IPS-18a (cell line): ENCODE data around the gene ITIH4.

Source experiments
- H3K27ac ChIP-seq: one replicate; pipeline ENCODE4 v1.5.1; 2013; ENCODE audit warnings: low read length
- H3K27me3 ChIP-seq: one replicate; pipeline ENCODE4 v1.6.1; 2013; ENCODE audit warnings: mild to moderate bottlenecking, low read length; ENCODE audit not compliant: control insufficient read depth, insufficient read depth
- H3K36me3 ChIP-seq: one replicate; pipeline ENCODE4 v1.6.1; 2013; ENCODE audit warnings: low read depth, low read length; ENCODE audit not compliant: control insufficient read depth
- H3K4me1 ChIP-seq: one replicate; pipeline ENCODE4 v1.6.1; 2013; ENCODE audit warnings: low read depth, low read length; ENCODE audit not compliant: control insufficient read depth
- H3K4me3 ChIP-seq: one replicate; pipeline ENCODE4 v1.5.1; 2013; ENCODE audit warnings: low read length
- H3K9ac ChIP-seq: one replicate; pipeline ENCODE4 v1.6.1; 2013; ENCODE audit warnings: mild to moderate bottlenecking, low read length, moderate library complexity
- H3K9me3 ChIP-seq: one replicate; pipeline ENCODE4 v1.6.1; 2013; ENCODE audit warnings: low read depth, low read length; ENCODE audit not compliant: control insufficient read depth

ITIH4 gene

GRCh38 chr3:52830535-52831258, at the start of gene ITIH4:
Gene ITIH4 (minus strand): TSS chr3:52830672. CDS start chr3:52830642, 30 bp downstream.
- H3K27ac ChIP-seq = no peak within 1 kb of the TSS
- no peaks in the 10 kb centered on the region for H3K9me3 ChIP-seq
- H3K4me1 ChIP-seq = peaks cover 6% of the 10 kb centered on the region
- no peaks in the 10 kb centered on the region for H3K27me3 ChIP-seq
- H3K9ac ChIP-seq = no peak within 1 kb of the TSS
- H3K36me3 ChIP-seq = no peaks in the 10 kb centered on the region
- H3K4me3 ChIP-seq = no peak within 1 kb of the TSS

- Histone ChIP-seq H3K9ac (no peak overlapping the region), H3K27me3 (no peaks in the 10 kb centered on the region), H3K27ac (no peak overlapping the region), H3K4me3 (no peak overlapping the region), H3K4me1 (peaks cover 6% of the 10 kb centered on the region), H3K36me3 (no peaks in the 10 kb centered on the region), H3K9me3 (no peaks in the 10 kb centered on the region)
Measured at GRCh38 chr3:52880047-52880446, 49.6 kb upstream of the ITIH4 start.

GRCh38 chr3:52879581-52879980, 49.1 kb upstream of the ITIH4 start:
- Histone ChIP-seq H3K9ac (no peak overlapping the region), H3K36me3 (no peaks in the 10 kb centered on the region), H3K4me3 (no peak overlapping the region), H3K9me3 (no peaks in the 10 kb centered on the region), H3K4me1 (peaks cover 6% of the 10 kb centered on the region), H3K27me3 (no peaks in the 10 kb centered on the region), H3K27ac (no peak overlapping the region)

GRCh38 chr3:52879090-52879489, 48.6 kb upstream of the ITIH4 start:
- Histone ChIP-seq H3K9ac (no peak overlapping the region), H3K9me3 (no peaks in the 10 kb centered on the region), H3K4me3 (no peak overlapping the region), H3K27ac (no peak overlapping the region), H3K4me1 (peaks cover 6% of the 10 kb centered on the region), H3K36me3 (no peaks in the 10 kb centered on the region), H3K27me3 (no peaks in the 10 kb centered on the region)

GRCh38 chr3:52877085-52877484, 46.6 kb upstream of the ITIH4 start:
- Histone ChIP-seq H3K4me3 (no peak overlapping the region), H3K9me3 (no peaks in the 10 kb centered on the region), H3K27ac (no peak overlapping the region), H3K27me3 (no peaks in the 10 kb centered on the region), H3K4me1 (peaks cover 6% of the 10 kb centered on the region), H3K36me3 (no peaks in the 10 kb centered on the region), H3K9ac (no peak overlapping the region)

GRCh38 chr3:52874864-52875587, 44.6 kb upstream of the ITIH4 start:
- Histone ChIP-seq H3K9me3 (no peaks in the 10 kb centered on the region), H3K9ac (no peak overlapping the region), H3K36me3 (no peaks in the 10 kb centered on the region), H3K4me1 (peaks cover 6% of the 10 kb centered on the region), H3K4me3 (no peak overlapping the region), H3K27me3 (no peaks in the 10 kb centered on the region), H3K27ac (no peak overlapping the region)

GRCh38 chr3:52874160-52874701, 43.8 kb upstream of the ITIH4 start:
- Histone ChIP-seq H3K9ac (no peak overlapping the region), H3K9me3 (no peaks in the 10 kb centered on the region), H3K36me3 (no peaks in the 10 kb centered on the region), H3K4me3 (no peak overlapping the region), H3K27ac (no peak overlapping the region), H3K4me1 (peaks cover 6% of the 10 kb centered on the region), H3K27me3 (no peaks in the 10 kb centered on the region)

- H3K9ac ChIP-seq = no peak overlapping the region
- H3K9me3 ChIP-seq = no peaks in the 10 kb centered on the region
- peaks cover 6% of the 10 kb centered on the region for H3K4me1 ChIP-seq
- H3K27me3 ChIP-seq = no peaks in the 10 kb centered on the region
- H3K36me3 ChIP-seq = no peaks in the 10 kb centered on the region
- no peak overlapping the region for H3K4me3 ChIP-seq
- H3K27ac ChIP-seq = no peak overlapping the region
Measured at GRCh38 chr3:52873433-52874159, 43.1 kb upstream of the ITIH4 start.

- Histone ChIP-seq H3K36me3 (no peaks in the 10 kb centered on the region), H3K9me3 (no peaks in the 10 kb centered on the region), H3K27ac (no peak overlapping the region)
Measured at GRCh38 chr3:52872245-52872644, 41.8 kb upstream of the ITIH4 start.

GRCh38 chr3:52871761-52872160, 41.3 kb upstream of the ITIH4 start:
- Histone ChIP-seq H3K4me3 (no peak overlapping the region), H3K9me3 (no peaks in the 10 kb centered on the region), H3K27me3 (no peaks in the 10 kb centered on the region), H3K9ac (no peak overlapping the region), H3K27ac (no peak overlapping the region), H3K36me3 (no peaks in the 10 kb centered on the region), H3K4me1 (peaks cover 6% of the 10 kb centered on the region)

More at GRCh38 chr3:52872245-52872644, 41.8 kb upstream of the ITIH4 start:
- Histone ChIP-seq H3K9ac (no peak overlapping the region), H3K4me1 (peaks cover 6% of the 10 kb centered on the region), H3K4me3 (no peak overlapping the region), H3K27me3 (no peaks in the 10 kb centered on the region)

- no peak overlapping the region for H3K9ac ChIP-seq
- no peaks in the 10 kb centered on the region for H3K36me3 ChIP-seq
- H3K9me3 ChIP-seq = no peaks in the 10 kb centered on the region
- H3K27ac ChIP-seq = no peak overlapping the region
- H3K27me3 ChIP-seq = no peaks in the 10 kb centered on the region
- no peak overlapping the region for H3K4me3 ChIP-seq
- peaks cover 2% of the 10 kb centered on the region for H3K4me1 ChIP-seq
Measured at GRCh38 chr3:52870471-52870870, 40.0 kb upstream of the ITIH4 start.
